GM11168 (cell line): ENCODE results near the gene SLC13A5.
"Not testable (repeated sequence)": the region's sequence is repeated elsewhere in the genome, so short reads cannot be mapped to it uniquely, and the experiment has no call there.

Experiments used
- in situ Hi-C: fragments of 300-500 bp; cut with MboI; formaldehyde crosslinking; loops from one replicate; pipeline ENCODE4 v1.12.0; 2022; ENCODE audit warnings: low sequenced_read_pairs; ENCODE audit not compliant: unreplicated experiment

Gene SLC13A5

DNA sequence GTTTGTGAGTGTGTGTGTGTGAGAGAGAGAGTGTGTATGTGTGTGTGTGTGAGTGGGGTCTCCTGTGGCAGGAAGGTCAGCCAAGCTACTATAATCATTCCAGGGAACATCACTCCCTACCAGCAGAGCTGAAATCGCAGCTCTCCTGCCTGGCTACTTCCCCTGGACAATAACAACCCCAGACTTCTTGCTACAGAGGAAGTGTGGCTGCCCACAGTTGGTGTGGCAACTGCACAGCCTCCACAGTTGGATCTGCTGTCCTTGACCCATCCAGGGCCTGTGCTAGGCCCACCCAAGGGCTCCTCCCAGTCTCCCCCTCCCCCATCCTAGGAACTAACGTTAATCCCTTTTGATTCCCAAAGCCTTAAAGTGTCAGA, 1.5 kb downstream of the SLC13A5 start:
- in situ Hi-C loops, result no loop called here

DNA sequence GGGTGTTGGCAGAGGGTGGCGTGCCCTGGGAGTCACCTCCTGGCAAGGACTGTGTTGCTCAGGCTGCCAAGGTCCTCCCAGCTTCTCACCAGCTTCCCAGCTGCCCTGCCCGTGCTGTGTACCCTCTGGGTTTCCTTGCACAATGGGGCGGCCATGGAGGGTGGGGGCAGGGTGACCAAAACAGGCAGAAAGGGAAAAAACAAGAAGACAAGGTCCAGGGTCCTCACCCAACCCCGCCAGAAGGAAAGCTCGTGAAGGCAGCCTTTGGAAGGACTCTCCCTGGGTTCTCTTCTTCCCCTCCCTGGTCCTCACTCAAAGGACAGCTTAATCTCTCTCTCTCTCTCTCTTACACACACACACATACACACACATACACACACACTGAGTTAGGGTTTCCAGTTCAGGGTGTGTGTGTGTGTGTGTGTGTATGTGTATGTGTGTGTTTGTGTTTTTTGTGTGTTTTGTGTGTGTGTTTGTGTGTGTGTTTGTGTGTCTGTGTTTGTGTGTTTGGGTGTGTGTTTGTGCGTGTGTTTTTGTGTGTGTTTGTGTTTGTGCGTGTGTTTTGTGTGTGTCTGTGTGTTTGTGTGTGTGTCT, 2.0 kb downstream of the SLC13A5 start:
- in situ Hi-C loops, result no loop called here

DNA sequence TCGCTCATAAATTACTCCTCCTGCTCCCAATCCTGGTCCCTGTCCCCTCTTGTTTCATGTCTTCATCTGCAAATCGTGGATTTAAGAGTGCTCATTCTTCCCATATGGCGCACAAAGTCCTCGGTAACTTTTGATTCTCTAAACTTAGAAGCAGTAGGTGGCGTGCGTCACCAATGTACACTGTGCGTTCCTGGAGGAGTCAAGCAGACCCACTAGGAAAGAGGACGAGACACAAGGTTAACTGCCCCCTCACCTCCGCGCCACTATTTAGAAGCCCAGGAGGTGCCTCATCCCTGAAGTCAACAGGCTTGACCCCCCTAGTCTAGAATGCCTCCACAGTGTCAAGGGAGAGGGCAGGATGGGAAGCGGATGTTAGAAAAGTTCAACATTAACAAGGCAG, 2.9 kb downstream of the SLC13A5 start:
- in situ Hi-C loops, result no loop called here

DNA sequence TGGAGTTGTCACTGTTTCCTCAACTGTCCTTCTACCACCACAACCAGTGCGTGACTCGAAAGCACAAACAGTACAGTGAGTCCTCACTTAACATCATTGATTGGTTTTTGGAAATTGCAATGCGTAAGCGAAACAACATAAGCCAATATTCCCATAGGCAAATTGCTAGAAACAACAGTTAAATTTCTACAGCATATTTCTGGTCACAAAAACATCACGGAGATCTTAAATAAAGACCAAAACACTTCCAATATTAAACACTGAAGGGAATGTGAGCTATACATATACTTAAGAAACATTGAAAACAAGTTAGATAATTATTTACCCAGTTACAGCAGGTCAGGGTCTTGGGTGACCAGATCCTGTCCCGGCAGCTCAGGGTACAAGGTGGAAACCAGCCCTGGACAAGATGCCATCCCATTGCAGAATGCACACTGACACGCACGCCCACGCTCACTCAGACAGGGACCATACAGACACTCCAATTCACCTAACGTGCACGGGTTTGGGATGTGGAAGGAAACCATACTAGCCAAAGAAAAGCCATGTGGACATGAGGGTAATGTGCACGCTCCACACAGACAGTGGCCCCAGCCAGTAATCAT, 4.7 kb downstream of the SLC13A5 start:
- in situ Hi-C loops, result no loop called here

- in situ Hi-C loops, result no loop called here
These were observed 6.2 kb downstream of the SLC13A5 start for GRCh38 chr17:6706996-6707395.

- in situ Hi-C loops, result no loop called here
These were observed 6.7 kb downstream of the SLC13A5 start for GRCh38 chr17:6706499-6706898.

- in situ Hi-C loops, result no loop called here
These were observed 8.6 kb downstream of the SLC13A5 start for GRCh38 chr17:6704470-6705052.

- in situ Hi-C loops, result no loop called here
These were observed 9.4 kb downstream of the SLC13A5 start for GRCh38 chr17:6703751-6704150.

DNA sequence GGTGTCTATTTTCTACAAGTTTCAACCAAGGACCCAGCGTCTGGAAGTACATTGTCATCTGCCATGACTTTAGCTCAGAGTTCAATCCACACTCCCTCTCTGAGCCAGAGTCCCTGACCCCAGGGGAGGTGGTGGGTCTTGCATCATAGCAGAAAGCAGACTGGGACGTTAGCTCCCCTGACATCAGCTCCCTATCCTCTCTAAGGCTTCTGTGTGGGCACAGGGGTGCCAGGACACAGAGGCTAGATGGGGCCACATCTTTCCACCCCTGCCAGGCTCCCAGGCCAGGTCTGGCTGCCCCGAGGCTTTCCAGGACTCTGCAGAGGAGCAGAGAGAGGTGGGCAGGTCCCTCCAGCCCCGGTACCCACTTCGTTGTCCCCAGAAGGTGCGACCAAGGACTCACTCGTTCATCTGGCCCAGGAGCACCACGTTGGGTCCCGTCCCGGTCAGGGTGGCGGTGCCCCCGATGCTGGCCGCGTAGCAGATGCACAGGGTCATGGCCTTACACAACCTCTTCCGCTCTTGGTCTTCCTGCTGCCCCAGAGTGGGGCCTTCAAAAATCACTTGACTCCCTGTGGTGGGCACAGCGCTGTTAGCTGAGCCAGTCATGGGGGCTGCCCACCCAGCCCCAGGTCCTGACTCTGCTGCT, 10.5 kb downstream of the SLC13A5 start:
- in situ Hi-C loops, result no loop called here

DNA sequence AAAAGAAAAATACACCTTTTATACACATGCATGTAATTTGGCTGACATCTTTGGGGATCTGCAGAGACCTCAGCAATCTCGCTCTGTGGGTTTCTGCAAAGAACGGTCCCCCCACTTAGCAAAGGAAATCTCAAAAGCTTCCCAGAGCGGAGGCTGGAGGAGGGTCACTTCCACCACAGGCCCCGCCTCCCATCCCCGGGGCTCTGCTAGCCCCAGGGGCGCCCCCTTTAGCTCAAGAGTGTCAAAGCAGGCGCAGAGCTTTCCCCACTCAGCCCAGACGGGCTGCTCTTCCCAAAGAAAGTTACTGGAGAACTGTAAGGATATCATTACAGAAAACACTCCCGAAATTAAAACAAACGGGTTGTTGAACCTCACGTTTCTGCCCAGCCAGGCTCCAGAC, 11.4 kb downstream of the SLC13A5 start:
- in situ Hi-C loops, result no loop called here

- in situ Hi-C loops, result no loop called here
These were observed 12.2 kb downstream of the SLC13A5 start for GRCh38 chr17:6700948-6701307.

- in situ Hi-C loops, result no loop called here
These were observed 12.9 kb downstream of the SLC13A5 start for GRCh38 chr17:6699997-6700947.

DNA sequence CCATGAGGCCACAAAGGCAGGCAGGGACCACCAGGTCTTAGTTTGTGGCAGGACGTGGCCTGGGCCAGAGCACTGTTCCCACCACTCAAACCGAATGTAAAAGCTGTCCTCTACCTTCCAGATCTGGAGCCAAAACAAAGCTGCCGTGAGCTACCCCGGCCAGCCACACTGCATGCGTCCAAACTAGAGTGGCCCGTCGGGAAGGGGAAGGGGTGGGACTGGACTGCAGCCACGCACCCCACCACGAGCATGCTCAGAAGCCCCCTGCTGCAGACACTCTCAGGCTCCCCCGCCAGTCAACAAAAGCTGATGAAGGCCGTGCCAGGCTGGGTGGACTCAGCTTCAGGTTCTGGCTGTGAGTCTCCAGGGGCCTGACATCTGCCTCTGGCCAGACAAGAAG, 15.2 kb downstream of the SLC13A5 start:
- in situ Hi-C loops, result no loop called here

DNA sequence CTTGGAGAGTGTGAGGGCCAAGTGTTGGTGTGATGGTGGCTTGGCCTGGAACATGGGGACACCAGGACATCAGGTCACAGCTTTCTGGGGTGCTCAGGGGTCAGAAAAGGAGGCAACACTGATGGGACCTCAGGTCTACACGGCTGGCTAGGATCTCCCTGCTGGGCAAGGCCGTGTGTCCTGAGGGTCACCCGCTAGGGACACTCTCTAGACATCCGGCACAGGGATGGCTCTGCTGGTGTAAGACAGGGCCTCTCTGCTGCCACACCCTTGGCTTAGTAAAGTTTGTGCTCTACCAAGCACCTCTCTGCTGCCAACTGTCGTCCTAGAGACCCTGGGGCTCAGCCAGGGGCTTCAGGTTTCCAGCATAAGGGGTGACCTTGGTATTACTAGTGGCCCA, 16.3 kb downstream of the SLC13A5 start:
- in situ Hi-C loops, result no loop called here

DNA sequence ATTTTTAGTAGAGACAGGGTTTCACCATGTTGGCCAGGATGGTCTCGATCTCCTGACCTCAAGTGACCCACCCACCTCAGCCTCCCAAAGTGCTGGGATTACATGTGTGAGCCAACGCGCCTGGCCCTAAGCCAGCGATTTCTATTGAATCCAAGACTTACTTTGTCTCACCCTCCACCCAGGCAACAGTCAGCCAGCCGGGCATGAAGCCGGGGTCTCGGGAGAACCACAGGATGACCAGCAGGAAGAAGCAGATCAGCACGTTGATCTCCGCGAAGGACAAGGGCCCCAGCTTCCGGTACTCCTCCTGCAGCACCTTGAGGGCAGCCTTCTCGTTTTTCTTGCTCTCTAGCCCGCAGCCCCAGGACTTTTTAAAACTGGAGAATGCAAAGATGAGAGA, 17.6 kb downstream of the SLC13A5 start:
- in situ Hi-C loops, result no loop called here

DNA sequence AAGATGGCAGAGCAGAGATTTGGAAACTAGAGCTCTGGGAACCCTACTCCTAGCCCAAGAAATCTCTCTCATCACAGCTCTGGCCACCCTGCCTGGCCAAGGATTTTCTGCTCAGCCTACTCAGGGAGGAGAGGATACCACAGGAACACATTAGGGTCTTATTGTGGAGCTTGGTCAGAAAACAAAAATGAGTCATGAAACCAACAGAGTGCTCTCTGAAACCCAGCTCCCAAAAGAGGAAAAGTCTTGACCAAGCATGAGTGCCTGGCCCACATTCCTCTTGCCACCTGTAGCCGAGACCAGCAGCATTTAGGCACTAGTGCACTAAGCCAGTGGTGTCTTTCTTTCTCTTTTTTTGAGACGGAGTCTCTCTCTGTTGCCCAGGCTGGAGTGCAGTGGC, 18.1 kb downstream of the SLC13A5 start:
- in situ Hi-C loops, result no loop called here

GRCh38 chr17:6691958-6692357, 21.2 kb downstream of the SLC13A5 start:
- in situ Hi-C loops, result not testable (repeated sequence)

DNA sequence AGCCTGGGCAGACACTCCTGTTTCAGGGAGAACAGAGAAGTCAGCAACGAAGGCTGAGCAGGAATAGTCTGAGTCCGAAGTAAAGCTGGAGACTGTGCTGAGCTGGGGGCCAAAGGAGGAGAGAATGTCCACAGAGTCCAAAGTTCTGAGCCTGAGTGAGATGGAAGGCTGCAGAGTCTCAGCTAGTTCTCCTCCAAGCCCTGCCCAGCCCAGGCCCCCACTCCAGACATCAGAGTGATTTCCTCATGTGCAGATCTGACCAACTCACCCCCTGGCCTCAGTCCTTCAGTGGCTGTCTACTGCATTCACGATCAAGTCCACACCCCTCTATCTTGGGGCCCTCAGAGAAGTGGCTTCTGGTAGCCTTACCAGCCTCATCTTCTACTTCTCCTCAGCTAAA, 21.6 kb downstream of the SLC13A5 start:
- in situ Hi-C loops, result no loop called here

- in situ Hi-C loops, result no loop called here
These were observed 22.5 kb downstream of the SLC13A5 start for GRCh38 chr17:6690641-6691040.

- in situ Hi-C loops, result no loop called here
These were observed 24.2 kb downstream of the SLC13A5 start for GRCh38 chr17:6688944-6689343.

DNA sequence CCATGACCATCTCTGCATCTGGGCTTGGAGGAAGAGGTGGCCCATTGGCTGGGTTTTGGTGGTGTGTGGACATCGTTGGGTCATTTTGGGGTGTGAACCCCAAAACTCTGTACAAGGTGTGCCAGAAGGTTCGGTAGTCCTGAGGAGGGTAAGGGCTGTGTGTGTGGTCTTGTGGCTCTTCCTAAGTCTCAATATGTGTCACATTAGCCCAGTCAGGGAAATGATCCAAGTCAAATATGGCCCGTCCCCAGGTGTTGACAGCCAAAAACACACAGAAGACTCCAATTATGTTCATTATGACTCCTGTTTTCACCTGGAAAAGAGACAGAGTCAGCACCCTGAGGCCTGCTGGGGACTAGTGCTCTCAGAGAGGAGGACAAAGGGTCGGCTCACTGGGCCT, 27.1 kb downstream of the SLC13A5 start:
- in situ Hi-C loops, result no loop called here
